HG03135 (cell line): ENCODE measurements around the gene UTP25.

ENCODE experiments used
- ATAC-seq: cut with Tn5 transposase; IDR thresholded peaks from one replicate; pipeline ENCODE4 v1.9.1; 2021; ENCODE audit warnings: mild to moderate bottlenecking, moderate library complexity; ENCODE audit not compliant: unreplicated experiment

The UTP25 gene

DNA sequence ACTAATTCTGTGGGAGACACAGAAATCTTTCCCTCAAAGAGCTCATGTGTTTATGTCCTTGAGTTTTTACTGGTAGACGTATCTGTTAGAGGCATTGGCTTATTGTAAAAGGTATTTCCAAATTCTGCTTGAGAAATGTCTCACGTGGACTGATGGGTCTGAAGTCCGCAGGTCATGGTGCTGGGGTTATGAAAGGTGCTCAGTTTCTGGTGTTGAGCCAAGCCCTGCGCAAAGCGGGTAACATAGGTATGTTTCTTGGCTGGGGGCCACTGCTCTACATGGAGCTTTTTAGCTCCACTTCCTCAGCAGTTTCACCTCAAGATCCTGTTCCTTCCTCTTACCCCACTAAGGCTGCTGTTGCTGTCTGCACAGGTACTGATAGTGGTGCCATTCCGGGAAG lies 10.8 kb downstream of the UTP25 start:
- no peak for ATAC-seq

DNA sequence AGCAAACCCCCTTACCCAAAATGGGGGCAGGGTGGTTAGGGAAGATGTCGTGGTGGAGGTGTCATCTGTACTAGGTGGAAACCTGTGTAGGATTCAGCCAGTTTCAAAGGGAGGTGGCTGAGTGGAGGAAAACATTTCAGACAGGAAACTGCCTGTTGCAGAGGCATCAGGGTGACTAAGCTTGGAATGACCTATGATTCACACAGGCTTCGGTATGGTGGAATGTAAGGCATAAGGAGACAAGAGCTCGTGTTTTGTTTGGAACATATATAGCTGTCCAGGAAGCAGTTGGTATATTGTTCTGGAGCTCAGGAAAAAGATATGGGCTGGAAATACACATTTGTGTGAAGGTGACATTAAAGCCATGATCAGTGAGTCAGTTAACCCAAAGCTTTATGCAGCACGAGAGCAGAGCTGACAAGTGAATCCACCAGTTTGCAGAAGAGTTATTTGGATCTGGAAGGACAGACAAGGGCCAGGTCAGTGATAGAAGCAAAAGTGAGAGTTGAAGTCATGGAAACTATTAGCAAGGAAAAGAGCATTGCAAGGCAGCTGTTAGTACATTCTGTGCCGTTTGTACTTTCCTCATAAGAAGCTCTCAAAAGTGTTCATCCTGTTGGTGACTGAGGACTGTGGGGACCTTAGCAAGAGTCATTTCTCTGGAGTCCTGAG lies 12.2 kb downstream of the UTP25 start:
- ATAC-seq: no peak

DNA sequence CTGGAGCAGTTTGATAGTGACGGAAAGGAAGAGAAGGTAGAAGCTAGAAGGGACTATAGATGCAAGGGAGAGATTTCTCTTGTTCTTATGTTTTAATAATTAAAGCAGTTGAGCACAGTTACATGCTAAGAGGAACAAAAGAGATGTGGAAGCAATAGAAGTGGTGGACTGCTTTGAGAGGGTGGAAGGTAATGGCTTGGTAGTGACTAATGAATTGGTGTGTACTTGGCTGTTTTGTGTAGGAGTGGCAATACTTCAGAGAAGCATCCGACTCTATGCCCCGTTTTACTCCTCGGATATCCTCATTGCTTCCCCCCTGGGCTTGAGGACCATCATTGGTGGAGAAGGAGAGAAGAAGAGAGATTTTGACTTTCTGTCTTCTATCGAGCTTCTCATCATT lies 12.8 kb downstream of the UTP25 start:
- ATAC-seq: no peak

DNA sequence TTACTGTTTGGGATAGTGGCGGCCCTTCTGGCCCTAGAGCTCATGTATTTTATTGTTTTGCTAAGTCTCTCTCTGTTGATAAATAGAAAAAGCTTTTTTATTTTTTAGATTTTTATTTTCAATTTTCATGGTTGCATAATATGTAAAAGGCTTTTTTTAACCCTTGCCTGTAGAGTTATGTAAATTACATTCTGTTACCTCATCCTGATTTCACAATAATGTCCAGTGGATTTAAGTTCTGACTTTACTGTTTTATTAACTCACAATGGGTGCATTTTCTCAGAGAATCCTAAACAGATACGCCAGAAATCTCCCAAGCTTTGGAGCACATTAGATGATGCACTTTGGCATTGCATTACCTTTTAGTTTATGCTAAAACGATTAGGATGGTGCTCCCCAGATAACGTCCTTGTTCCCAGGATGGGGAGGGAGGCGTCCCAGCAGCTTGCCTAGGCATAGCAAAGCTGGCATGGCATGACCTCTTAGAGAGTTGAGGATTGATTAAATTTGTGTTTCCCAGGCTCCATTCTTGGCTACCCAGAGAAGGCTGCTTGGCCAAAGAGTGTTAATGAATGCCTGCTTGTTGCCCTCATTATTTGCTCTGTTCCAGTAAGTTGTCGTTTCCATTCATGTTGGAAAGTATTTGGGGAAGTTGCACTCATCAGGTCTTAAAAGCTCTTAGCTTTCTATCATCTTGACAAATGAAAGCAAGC lies 17.1 kb downstream of the UTP25 start:
- no peak for ATAC-seq

DNA sequence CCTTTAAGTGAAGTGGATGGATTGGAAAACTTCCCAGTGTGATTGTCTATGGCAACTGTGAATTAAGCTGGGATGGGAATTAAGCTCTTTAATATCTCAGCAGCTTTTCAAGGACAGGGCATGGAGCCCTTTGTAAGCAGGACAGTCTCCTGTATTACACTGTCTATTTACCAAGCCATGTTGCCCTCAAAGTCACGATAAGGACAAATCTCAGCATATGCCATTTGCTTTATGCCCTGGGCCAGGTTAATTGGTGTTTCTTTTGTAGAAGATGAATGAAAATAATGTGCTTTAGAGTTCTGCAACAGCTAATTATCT lies 17.6 kb downstream of the UTP25 start:
- ATAC-seq: no peak

DNA sequence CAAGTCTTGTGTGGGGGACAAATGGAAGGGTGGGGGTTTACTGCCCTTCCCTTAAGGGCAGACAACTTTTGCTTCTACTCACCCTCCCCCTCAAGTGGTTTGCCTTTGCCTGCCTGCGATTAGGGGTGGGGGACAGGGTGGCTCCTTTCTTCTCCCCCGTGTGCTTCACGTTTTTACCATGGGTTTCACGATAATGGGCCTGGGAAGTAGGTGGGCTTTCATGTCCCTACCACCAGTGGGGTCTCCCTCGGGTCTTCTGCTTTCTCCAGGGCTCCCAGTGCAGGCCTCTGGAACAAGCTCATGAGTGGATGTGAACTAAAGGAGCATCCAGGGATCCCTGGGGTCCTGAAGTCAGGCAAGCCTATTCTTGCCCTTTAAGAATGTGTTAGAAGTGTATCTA lies 21.6 kb downstream of the UTP25 start:
- ATAC-seq: no peak

DNA sequence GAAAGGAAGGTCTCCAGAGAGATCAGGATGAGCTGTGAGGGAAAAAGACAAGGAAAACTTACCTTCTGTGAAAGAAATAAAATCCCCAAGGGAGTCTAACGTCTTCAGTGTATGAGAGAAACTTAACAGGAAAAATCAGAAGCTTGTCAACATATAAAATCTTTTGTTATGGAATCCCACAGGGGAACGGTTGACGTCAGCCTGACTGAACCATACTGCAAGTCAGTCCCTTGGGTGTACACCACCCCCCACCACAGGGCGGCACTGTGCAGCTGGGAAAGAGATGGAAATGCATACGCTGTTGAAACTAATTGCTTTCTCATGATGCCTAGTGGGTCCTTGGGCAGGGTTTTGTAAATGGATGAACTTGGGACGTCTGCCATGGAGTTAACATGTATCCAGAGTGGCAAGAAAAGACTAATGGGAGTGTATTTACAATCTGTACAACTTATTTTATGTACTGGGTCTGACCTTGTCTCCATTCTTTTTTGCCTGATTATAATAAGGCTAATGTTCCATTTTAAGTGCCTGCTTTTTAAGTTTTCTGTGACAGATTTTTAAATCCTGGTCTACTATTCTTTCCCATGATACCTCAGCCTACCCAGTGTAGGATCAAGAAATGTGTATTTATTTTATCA lies 22.7 kb downstream of the UTP25 start:
- ATAC-seq: no peak

DNA sequence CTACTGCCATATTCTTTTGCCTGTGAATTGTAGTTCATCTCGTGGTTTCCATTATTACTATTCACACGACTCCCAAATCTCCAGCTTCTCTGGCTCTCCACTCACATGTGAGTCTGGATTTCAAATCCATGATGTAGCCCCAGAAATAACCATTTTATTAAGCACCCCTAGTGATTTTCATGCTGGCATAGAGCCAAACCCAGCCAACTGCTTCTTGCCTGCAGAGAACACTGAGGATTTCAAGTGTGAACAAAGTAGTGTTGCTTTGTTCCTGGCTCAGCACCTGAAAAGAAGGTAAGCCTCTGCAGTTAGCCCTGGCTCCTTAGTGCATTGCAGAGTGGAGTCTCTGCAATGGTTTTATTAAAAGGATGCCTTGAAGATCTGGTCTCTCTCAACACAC lies 25.9 kb downstream of the UTP25 start:
- ATAC-seq: no peak

DNA sequence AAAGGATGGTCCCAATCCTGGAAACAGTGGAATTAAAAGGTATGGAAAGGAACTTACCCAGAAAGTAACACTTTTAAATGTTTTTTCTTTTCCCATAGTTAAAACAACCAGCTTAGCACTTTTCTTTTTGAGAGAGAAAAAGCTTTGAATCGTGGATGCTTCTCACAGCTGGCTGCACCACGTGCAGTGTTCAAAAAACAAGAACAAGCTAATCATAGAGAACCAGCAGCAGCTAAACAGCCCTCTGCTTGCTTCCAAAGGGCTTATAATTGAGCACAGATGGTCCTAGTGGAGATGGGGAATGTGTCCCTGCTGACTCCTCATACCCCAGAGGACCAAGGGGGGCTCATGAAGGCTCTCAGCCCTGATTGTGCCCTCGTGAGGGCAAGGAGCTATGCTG lies 26.4 kb downstream of the UTP25 start:
- ATAC-seq: no peak

DNA sequence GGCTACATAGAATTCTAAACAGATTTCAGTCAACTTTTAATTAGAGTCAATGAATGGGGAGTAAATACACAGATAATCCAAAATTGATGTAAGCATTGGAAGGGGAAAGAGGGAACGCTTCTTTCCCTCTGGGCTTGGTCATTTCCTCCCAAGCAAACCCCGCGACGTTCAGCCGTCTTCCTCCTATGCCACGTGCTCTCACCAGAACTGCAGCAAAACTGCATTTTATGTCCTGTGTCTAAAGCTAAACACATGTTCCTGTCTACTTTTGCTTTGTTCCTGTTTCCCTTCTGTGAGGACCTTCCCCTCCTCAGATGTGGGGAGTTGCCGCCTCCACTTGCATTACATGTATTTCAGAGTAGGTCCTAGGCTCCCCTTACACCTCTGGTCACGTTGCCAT lies 27.2 kb downstream of the UTP25 start:
- no peak for ATAC-seq

DNA sequence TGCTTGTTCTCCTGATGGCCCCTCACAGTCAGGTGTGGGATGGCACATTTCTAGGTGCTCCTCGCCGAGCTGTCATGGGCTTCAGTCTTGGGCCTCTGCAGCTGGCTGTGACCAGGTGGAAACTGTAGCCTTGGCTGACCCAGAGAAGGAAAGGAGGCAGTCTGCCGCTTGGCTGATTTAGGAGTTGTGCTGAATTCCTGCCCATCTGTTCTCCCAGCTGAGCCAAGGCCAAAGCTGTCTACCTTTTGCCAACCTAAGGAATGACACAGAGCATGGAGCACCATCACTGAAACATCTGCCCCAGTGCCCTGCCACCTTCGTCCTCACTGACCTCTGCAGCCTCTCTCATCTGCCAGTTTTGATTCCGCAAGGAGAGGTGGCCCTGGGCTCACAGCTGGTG lies 27.9 kb downstream of the UTP25 start:
- no peak for ATAC-seq

DNA sequence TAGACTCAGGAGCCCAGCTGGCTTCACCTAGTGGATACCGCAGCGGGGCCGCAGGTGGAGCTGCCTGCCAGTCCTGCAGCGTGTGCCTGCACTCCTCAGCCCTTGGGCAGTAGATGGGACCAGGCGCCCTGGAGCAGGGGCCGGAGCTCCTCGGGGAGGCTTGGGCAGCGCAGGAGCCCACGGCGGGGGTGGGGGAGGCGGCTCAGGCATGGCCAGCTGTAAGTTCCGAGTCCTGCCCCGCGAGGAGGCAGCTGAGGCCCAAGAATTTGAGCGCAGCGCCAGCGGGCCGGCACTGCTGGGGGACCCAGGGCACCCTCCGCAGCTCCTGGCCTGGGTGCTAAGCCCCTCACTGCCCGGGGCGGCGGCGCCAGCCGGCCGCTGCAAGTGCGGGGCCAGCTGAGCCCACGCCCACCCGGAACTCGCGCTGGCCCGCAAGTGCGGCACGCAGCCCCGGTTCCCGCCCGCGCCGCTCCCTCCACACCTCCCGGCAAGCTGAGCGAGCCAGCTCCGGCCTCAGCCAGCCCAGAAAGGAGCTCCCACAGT lies 30.9 kb downstream of the UTP25 start:
- no peak for ATAC-seq

DNA sequence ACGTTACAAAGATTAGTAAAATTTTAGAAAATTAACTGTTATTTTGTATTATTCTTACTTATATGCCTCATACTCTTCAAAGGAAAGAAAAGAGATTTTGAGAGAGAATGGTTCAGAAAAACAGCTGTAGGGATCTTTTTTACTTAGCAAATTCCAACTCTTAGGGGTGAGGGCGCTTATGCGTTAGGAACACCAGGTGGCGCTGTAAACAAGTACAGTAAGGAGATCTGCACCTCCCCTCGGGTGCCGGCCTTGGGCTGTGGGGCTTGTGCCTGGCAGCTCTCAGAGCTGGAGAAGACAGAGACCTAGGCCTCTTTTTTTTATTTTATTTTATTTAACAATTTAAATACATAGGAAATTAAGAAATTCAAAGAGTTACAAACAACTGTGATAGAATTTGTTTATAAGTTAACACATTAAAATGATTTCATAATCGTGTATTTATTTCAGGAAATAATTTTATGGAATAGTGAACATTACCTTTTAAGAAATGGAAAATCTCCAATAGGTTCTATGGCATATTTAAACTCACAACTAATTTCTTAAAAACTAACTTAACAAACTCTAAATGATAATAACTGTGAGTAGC lies 32.6 kb downstream of the UTP25 start:
- ATAC-seq: peak; percentile 92

DNA sequence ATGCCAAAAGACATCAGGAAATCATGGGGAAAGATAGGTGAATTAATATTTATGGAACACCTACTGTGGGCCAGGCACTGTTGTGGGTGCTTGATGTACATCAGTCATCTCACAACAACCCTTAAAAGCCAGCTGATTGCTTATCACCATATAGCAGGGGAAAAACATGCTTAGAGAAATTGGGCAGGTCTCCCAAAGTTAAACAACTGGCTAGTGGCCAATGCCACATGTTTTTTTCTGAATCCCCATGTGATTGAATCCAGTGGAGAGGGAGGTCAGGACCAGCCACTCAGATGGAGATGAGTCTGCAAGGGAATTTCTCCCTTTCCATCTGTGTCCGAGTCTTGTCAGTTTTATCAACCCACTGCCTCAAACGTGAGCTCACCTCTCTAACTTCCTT lies 33.5 kb downstream of the UTP25 start:
- ATAC-seq: no peak

DNA sequence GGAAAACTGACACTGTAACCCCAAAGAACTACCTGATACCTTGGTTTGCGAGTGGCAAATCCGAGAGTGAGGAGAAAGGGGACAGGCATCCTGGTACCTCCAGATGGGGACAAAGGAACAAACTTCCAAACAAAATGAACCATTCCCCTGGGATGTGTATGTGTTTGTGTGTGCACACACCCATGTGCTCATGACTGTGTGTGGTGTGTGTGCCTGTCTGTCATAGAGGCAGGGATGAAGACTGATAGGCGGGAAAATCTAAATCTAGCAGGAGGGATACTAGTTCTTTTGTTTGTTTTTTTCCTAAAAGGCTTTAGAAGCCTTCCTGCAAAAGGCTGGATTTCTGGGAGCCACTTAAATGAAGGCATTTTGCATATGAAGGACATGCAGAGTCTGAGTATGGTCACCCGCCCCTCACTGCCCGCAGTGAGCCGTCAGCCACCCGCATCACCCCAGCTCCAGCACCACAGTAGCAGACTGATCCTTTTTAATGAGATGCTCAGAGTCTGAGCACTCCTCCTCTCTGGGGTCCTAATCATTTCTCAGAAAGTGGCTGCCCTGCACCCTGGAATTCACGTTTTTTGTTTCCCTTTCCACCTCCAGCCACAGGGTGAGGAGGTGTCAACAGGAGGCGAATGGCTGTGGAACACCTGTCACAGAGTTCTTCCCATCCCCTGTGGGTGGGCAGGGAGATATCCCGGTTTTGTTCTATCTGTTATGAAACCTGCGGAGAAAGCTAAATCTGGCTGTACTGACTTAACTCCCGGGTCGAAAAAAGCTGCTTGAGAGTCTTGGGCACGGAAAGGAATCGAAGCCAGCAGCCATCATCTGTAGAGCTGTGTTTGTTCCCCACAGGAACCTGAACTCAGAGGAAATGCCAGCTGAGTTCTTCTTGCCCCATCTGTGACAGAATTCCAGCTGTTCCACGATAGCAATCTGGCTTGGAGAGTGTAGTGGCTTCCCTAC lies 34.9 kb downstream of the UTP25 start:
- ATAC-seq: no peak

DNA sequence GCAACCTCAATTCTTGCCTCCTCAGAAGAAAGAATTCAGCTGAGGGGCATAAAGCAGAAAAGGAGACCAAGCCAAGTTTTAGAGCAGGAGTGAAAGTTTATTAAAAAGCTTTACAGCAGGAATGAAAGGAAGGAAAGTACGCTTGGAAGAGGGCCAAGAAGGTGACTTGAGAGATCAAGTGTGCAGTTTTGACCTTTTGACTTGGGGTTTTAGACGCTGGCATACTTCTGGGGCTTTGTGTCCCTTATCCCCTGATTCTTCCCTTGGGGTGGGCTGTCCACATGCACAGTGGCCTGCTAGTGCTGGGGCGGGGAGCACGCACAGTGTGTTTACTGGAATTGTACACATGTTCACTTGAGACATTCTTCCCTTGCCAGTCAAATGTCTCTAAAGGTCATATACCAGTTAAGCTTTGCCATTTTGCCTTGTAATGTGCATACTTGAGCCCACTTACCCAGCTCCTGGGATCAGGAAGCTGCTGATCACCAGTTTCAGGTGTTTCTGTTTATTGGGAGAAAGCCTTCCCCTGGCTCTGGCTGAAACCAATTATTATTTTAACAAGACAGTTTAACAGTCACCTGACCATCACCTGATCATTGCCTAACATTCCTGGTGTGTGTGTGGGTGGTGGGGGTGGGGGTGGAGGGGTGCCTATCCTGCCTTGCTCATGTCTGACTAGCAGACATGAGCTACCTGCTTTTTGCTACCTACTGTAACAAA lies 36.2 kb downstream of the UTP25 start:
- no peak for ATAC-seq

DNA sequence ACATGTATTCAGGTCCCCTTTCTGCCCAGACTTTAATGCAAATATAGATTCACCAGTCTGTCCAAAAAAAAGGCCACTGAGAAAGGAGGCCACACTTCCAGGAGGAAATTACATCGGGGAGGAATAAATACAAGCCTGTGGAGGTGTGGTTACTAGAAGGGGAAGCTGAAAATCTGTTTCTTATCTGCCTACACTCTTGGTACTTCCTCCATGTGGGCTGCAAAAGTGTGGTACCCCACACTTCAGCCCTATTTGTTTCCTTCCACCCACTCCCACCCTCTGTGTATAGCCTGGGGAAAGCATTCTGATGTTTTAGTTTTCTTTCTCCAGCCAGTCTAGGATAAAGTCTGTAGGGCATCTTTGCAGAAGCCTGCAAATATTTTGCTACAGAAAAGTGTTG lies 38.4 kb downstream of the UTP25 start:
- ATAC-seq: no peak

DNA sequence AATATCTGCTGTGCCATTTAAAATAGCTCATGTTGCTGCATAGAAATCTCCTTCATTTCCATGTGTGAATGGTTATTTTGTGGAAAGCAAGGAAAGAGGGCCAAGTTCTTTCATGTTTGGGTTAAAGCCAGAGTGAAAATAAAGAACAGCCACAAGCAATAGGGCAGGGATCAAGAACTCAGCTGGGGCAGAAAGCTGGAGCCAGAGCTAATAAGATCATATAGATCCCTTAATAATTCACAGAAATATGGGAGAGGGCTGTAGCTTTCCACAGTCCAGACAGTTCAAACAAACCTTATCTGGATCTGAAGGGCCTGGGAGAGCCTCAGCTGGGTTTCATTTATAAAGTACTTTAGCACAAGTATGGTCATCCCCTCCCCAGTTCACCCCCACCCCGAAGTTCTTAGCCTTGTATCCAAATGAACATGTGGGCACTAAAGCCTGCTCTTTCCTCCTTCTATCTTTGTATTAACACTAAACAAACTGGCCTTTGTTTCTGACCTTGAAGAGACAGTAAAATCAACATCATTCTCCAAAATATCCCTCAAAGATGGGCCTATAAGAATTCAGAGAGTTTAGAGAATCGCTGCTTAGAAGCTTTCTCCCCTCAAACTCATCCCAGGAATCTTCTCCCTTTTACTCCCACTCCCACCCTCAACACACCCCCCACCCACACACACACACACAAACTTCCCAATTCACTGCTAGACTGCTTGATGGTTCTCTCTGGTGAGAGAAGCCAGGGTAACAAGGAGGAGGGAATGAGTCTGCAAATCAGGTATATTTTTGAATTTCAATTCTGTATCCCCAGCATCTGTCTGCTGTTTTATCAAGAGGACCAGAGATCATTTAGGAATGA lies 41.7 kb downstream of the UTP25 start:
- ATAC-seq: no peak

DNA sequence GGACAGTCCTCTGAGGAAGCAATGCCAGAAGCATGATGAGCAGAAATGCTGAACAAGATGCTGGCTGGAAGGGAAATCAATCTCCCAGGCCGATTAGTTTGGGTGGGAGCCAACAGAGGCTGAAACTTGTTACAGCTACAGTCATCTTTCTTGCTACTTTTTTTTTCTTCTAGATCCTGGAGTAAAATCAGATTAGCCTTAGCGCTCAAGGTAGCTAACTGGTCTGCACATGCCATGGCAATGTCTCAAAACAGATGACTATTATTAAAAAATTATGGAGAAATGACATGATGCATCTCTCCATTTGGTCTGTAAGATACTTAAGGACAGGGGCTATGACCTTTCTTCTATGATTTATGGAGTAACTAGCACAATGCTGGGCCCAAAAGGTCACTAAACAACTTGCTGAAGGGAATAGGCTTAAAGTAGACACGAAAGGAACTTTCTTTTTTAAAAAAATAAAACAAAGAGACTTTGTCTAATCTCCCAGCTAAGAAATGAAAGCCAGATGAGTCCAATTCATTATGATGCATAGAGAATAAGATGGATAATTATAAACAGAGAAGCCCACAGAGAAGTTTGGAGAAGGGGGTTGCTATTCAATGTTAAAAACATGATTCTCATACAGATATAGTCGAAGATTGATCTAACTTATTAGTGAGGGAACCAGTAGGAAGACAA lies 42.5 kb downstream of the UTP25 start:
- no peak for ATAC-seq
